HG03045 (cell line): Measurements from ENCODE around the gene MINK1.
A peak's percentile ranks its signal among the peaks of the same experiment; 100 is the strongest.
"Not testable (repeated sequence)": the region's sequence is repeated elsewhere in the genome, so short reads cannot be mapped to it uniquely, and the experiment has no call there.

ENCODE experiments used
- ATAC-seq: cut with Tn5 transposase; IDR thresholded peaks from one replicate; pipeline ENCODE4 v1.9.1; 2021; ENCODE audit warnings: mild to moderate bottlenecking, moderate library complexity; ENCODE audit not compliant: unreplicated experiment

Gene MINK1

DNA sequence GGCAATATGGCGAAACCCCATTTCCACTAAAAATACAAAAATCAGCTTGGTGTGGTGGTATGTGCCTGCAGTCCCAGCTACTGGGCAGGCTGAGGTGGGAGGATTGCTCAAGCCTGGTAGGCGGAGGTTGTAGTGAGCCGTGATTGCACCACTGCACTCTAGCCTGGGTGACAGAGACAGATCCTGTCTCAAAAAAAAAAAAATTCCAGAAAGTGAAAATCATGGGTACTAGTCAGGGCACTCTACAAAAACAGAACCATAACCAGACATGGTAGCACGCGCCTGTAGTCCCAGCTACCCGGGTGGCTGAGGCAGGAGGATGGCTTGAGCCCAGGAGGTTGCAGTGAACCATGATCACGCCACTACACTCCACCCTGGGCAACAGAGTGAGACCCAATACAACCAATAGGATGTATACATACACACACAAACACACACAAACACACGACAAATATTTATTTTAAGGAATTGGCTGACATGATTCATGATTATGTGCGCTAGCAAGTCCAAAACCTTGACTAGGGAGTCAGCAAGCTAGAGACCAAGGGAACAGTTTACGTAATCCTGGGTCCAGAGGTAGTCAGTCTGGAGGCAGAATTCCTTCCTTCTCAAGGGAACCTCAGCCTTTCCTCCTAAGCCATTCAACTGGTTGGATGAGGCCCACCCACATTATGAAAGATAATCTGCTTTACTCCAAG, 87.4 kb downstream of the MINK1 start:
- no peak for ATAC-seq

GRCh38 chr17:4921320-4921719, 88.2 kb downstream of the MINK1 start:
- no peak for ATAC-seq

GRCh38 chr17:4926577-4927335, 93.6 kb downstream of the MINK1 start:
- not testable (repeated sequence) for ATAC-seq

DNA sequence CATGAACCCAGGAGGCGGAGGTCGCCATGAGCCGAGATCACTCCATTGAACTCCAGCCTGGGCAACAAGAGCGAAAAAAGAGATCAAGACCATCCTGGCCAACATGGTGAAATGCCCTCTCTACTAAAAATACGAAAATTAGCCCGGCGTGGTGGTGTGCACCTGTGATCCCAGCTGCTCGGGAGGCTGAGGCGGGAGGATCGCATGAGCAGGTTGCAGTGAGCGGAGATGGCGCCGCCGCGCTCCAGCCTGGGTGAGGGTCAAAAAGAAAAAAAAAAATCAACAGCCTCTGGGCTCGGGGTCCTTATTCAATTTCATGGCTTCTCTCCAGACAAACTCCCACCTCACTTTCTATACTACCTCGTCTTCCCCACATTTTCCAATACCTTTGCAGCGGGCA, 95.7 kb downstream of the MINK1 start:
- ATAC-seq = no peak

DNA sequence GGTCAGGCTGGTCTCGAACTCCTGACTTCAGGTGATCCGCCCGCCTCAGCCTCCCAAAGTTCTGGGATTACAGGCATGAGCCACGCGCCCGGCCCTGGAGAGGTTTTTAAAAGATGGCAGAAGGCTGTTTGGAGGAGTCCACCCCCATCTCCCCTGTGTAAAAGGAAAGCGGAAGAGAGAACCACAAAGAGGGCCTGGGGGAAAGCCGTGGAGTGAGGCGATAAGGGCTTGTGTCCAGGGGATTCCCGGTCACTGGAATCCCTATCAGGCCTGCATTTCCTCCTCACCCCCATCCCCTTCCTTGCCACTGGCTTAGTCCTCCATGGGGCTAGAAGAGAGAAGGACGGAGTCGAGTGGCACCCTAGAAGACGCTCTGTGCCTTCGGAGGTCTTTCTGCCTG, 98.8 kb downstream of the MINK1 start, which contains the start of gene GP1BA:
TSS of gene GP1BA (plus strand) at position 315 of the 400 bp plus-strand sequence. CDS start 328 bp downstream, outside the sequence.
- no peak for ATAC-seq

- no peak for ATAC-seq
Measured at GRCh38 chr17:4932756-4933155, 99.6 kb downstream of the MINK1 start.

DNA sequence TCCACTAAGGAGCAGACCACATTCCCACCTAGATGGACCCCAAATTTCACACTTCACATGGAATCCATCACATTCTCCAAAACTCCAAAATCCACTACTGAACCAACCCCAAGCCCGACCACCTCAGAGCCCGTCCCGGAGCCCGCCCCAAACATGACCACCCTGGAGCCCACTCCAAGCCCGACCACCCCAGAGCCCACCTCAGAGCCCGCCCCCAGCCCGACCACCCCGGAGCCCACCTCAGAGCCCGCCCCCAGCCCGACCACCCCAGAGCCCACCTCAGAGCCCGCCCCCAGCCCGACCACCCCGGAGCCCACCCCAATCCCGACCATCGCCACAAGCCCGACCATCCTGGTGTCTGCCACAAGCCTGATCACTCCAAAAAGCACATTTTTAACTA, 100.5 kb downstream of the MINK1 start:
- ATAC-seq = no peak

DNA sequence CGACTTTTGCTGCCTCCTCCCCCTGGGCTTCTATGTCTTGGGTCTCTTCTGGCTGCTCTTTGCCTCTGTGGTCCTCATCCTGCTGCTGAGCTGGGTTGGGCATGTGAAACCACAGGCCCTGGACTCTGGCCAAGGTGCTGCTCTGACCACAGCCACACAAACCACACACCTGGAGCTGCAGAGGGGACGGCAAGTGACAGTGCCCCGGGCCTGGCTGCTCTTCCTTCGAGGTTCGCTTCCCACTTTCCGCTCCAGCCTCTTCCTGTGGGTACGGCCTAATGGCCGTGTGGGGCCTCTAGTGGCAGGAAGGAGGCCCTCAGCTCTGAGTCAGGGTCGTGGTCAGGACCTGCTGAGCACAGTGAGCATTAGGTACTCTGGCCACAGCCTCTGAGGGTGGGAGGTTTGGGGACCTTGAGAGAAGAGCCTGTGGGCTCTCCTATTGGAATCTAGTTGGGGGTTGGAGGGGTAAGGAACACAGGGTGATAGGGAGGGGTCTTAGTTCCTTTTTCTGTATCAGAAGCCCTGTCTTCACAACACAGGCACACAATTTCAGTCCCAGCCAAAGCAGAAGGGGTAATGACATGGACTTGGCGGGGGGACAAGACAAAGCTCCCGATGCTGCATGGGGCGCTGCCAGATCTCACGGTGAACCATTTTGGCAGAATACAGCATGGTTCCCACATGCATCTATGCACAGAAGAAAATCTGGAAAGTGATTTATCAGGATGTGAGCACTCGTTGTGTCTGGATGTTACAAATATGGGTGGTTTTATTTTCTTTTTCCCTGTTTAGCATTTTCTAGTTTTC, 101.2 kb downstream of the MINK1 start:
- no peak for ATAC-seq

- no peak for ATAC-seq
Measured at GRCh38 chr17:4935650-4936049, 102.5 kb downstream of the MINK1 start.

DNA sequence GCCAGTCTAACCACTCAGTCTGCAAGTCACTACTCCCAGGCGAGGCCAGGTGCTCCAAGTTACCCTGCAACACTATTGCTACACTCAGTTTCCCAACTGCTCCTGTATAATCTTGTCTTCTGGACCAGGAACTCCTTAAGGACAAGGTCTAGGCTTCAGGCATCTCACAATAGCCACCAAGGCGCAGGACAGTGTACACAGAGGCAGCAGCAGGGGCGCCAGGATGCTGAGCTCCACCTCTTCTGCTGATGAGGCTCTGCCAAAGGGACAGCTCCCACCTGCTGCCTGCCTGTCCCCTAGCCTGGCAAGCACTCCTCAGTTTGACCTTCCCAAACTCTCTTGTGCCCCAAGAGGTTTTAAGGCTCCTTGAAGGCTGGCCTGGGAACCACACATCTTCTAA, 103.3 kb downstream of the MINK1 start:
- no peak for ATAC-seq

GRCh38 chr17:4937553-4937952, 104.4 kb downstream of the MINK1 start:
- no peak for ATAC-seq

DNA sequence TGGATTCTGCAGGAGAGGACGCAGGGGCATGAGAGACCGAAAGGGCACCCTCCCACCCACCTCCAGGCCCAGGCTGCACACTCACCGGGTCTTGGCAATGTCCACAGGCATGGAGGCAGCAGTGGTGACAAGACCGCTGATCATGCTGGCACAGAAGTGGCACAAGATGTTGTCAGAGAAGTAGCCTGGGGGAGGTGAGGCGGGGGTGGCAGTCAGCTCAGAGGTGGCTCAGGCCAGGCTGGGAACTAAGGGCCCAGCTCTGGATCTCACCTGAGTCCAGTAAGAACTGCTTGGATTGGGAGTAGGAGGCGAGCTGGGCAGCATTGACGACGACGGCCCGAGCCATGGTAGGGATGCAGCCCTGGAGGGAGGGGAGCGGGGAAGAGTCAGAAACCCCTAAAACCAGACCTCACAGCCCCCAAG, 104.9 kb downstream of the MINK1 start:
- ATAC-seq = no peak

GRCh38 chr17:4938688-4939545, 105.8 kb downstream of the MINK1 start:
- no peak for ATAC-seq

GRCh38 chr17:4939546-4939795, 106.3 kb downstream of the MINK1 start:
- peak; percentile 28 for ATAC-seq

DNA sequence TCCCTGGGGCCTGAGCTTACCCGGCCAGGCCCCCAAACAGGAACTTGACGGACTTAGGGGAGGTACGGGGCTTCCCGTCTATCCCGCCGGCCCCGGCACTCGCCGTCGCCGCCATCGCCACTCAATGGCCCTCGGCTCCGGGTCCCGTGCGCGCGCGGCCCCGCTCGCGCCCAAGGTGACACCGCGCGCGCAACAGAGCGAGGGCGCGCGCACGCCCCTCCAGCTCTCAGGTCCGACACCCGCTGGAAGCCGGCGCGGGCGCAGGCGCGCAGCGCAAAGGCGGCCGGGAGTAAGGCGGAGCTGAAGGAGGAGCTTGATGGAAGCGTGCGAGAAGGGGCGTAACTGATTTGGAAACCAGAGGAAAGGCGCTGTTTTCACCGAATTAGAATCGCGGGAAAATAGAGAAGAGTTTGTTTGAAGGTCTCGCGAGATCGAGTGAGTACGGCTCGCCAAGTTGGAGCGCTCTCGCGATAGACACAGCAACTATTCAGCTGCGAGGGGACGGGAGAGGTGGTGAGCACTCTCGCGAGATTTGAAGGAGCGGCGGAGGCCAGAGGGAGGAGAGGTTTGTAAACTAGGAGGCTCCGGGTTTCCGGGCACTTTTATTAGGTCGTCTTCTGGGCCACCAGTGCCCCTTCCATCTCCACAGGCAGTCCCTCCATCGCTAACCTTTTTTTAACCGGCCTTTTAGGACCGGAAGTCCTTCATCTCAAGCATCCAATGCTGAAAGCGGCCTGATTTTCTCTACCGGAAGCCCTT, 106.8 kb downstream of the MINK1 start, which contains the start of the genes RNF167 and SLC25A11:
TSS of gene RNF167 (plus strand) at position 473 of the 759 bp plus-strand sequence. CDS start 642 bp downstream, outside the sequence.
TSS of gene SLC25A11 (minus strand) at position 251 of the 759 bp plus-strand sequence. CDS start at position 115, 136 bp downstream.
- peak; percentile 71 for ATAC-seq

DNA sequence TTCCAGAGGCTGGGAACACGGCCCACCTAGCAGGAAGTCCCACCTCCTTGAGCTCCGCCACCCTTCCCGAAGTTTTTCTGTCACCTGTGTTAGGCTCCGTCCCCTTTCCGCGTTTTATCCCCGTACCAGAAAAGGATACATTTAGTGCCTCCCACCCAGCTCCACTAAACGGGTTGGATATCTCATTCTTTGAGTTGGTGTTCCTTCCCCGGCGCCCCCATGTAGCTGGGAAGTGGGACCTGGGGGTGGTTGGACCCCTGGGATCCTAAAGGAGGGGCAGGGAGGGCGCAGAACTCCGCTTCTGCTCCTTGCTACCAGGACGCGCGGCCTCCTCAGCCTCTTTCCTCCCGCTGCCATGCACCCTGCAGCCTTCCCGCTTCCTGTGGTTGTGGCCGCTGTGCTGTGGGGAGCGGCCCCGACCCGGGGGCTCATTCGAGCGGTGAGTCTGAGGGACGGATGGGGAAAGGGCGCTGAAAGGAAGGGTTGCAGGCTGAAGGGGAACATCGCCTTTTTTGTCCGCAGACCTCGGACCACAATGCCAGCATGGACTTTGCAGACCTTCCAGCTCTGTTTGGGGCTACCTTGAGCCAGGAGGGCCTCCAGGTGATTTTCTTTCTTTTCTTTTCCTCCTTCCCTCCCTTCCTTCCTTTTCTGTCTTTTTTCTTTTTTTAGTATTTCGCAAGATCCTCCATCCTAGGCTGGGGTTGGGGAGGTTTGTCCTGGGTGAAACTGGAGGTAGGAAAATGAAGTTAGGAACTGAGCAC, 107.6 kb downstream of the MINK1 start:
- ATAC-seq = peak; percentile 21

DNA sequence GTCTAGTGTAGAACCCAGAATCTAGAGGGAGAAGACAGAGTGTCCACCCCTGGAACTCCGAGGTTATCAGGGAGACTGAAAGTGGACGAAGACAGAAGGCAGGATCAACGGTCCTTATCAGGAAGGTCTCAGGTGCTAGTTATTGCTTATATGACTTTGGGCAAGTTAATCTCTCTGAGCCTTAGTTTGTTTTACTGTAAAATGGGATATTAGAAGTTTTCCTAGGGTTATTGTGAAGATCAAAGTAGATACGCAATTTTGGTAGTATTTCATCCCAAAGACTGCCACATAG, 108.1 kb downstream of the MINK1 start:
- no peak for ATAC-seq

DNA sequence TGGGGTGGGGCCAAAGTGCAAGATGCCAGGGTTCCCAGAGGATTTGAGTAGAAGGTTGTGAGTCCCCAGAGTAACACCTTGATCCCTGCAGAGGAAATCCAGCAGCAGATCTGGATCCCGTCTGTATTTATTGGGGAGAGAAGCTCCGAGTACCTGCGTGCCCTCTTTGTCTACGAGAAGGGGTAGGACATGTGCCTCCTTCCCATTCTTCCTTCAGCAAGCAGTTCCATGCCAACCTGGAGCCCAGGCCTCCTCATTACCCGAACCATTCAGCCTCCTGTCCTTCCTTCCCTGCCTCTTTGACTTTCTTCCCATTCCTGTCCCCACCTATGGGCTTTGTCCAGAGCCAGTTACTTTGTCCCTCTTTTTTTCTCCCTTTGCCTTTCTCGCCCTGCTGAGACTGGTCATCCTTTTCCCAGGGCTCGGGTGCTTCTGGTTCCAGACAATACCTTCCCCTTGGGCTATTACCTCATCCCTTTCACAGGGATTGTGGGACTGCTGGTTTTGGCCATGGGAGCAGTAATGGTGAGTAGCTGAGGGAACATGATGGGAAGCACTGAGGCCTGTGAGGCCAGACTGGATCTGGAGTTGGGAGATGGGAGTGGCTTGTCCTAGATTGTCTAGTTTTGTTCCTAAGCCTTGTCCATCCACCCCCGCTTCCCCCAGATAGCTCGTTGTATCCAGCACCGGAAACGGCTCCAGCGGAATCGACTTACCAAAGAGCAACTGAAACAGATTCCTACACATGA, 109.8 kb downstream of the MINK1 start:
- no peak for ATAC-seq

DNA sequence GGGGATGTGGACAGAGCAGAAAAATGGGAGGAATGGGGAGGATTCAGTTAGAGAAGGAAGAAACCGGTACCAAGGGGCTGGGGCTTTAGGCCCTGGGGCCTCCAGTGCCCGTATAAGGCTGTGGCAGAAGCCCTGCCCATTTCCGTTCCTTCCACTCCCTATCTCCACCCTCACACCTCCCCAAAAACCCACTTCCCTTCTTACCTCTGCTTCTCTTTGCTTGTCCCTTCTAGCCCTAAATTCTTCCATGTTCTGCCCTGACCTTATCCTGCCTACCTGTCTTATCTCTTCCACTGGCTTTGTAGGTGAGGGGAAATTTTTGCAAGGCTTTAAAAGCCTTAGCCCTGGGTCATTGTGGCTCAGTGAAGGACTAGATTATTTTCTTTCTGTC, 111.0 kb downstream of the MINK1 start:
- no peak for ATAC-seq
